DND-41 (cell line): ENCODE data around the gene MGAT5B.

Experiments
- ATAC-seq: fragments of 200-7000 bp; cut with Tn5 transposase; 3 replicates; pipeline ENCODE4 v1.9.1; 2021; ENCODE audit warnings: low read depth; ENCODE audit not compliant: insufficient read depth
- DNase-seq: peaks from one replicate; pipeline ENCODE4 v3.0.0-alpha.2; 2020
- H2AFZ ChIP-seq: 2 replicates; pipeline ENCODE4 v1.6.0; 2012; ENCODE audit warnings: low read depth, low read length
- H3K27ac ChIP-seq: 2 replicates; pipeline ENCODE4 v1.5.1; 2012; ENCODE audit warnings: low read length, inconsistent platforms
- H3K27me3 ChIP-seq: fragments of 200-600 bp; sonication (generic); 2 replicates; pipeline ENCODE4 v1.6.0; 2012; ENCODE audit warnings: low read length, mild to moderate bottlenecking, inconsistent platforms; ENCODE audit not compliant: insufficient read depth, poor library complexity
- H3K36me3 ChIP-seq: 2 replicates; pipeline ENCODE4 v1.5.1; 2012; ENCODE audit warnings: low read length, inconsistent platforms; ENCODE audit not compliant: insufficient read depth
- H3K4me1 ChIP-seq: 2 replicates; pipeline ENCODE4 v1.5.1; 2012; ENCODE audit warnings: mild to moderate bottlenecking, low read length; ENCODE audit not compliant: insufficient read depth
- H3K4me2 ChIP-seq: 2 replicates; pipeline ENCODE4 v1.6.0; 2012; ENCODE audit warnings: mild to moderate bottlenecking, moderate library complexity, low read length, inconsistent platforms; ENCODE audit not compliant: insufficient read depth
- H3K4me3 ChIP-seq, 2 experiments: fragments of 200-600 bp in 1 of 2; shearing (Covaris generic) in 1 of 2; 2 replicates each; pipeline ENCODE4 v1.5.1; 2012 to 2016; ENCODE audit warnings: inconsistent platforms in 2 of 2, low read length in 2 of 2, mild to moderate bottlenecking in 2 of 2, low read depth in 1 of 2, moderate library complexity in 1 of 2
- H3K79me2 ChIP-seq: 2 replicates; pipeline ENCODE4 v1.6.0; 2012; ENCODE audit warnings: low read length, inconsistent platforms; ENCODE audit not compliant: insufficient read depth
- H3K9ac ChIP-seq: 2 replicates; pipeline ENCODE4 v1.6.0; 2012; ENCODE audit warnings: low read depth, mild to moderate bottlenecking, inconsistent platforms, low read length, moderate library complexity
- H3K9me3 ChIP-seq: 2 replicates; pipeline ENCODE4 v1.5.1; 2012; ENCODE audit warnings: low read length, moderate library complexity, mild to moderate bottlenecking, inconsistent platforms; ENCODE audit not compliant: insufficient read depth, severe bottlenecking
- H4K20me1 ChIP-seq: 2 replicates; pipeline ENCODE4 v1.6.0; 2012; ENCODE audit warnings: low read length; ENCODE audit not compliant: insufficient read depth
- CTCF ChIP-seq: IDR thresholded peaks from 2 replicates; pipeline ENCODE4 v1.5.1; 2012; ENCODE audit warnings: borderline replicate concordance, low read length, moderate library complexity, mild to moderate bottlenecking; ENCODE audit not compliant: poor library complexity, severe bottlenecking; ENCODE audit errors: extremely low read depth
- EZH2 ChIP-seq: IDR thresholded peaks from 3 replicates; pipeline ENCODE4 v1.6.1; 2012; ENCODE audit warnings: borderline replicate concordance, low read depth, mild to moderate bottlenecking, moderate library complexity, low read length, inconsistent platforms; ENCODE audit not compliant: severe bottlenecking

Gene MGAT5B

GRCh38 chr17:76926237-76926866 is 58.1 kb downstream of the MGAT5B start:
- ATAC-seq (no peak), DNase-seq (no peak)
- Histone ChIP-seq H3K27ac (no peak overlapping the region), H3K4me1 (no peaks in the 10 kb centered on the region), H4K20me1 (peaks cover 7% of the 10 kb centered on the region; the same call in 1 of the 2 replicates), H3K4me2 (no peak overlapping the region), H2AFZ (no peak overlapping the region), H3K36me3 (no peaks in the 10 kb centered on the region), H3K27me3 (no peaks in the 10 kb centered on the region), H3K9ac (no peak overlapping the region), H3K4me3 (no peak overlapping the region), H3K79me2 (no peaks in the 10 kb centered on the region), H3K9me3 (no peaks in the 10 kb centered on the region)
- no peak for TF ChIP-seq CTCF
- no peak for TF ChIP-seq EZH2

GRCh38 chr17:76927577-76927976 is 59.4 kb downstream of the MGAT5B start:
- H3K36me3 ChIP-seq = no peaks in the 10 kb centered on the region
- H3K4me3 ChIP-seq = no peak overlapping the region
- DNase-seq (no peak), ATAC-seq (no peak)
- no peak overlapping the region for H3K27ac ChIP-seq
- no peaks in the 10 kb centered on the region for H3K9me3 ChIP-seq
- peaks cover 7% of the 10 kb centered on the region; the same call in 1 of the 2 replicates for H4K20me1 ChIP-seq
- no peaks in the 10 kb centered on the region for H3K4me1 ChIP-seq
- TF ChIP-seq EZH2 (no peak), CTCF (no peak)
- no peak overlapping the region for H3K4me2 ChIP-seq
- H3K27me3 ChIP-seq = no peaks in the 10 kb centered on the region
- no peak overlapping the region for H2AFZ ChIP-seq
- H3K79me2 ChIP-seq = no peaks in the 10 kb centered on the region
- H3K9ac ChIP-seq = no peak overlapping the region

- no peak for DNase-seq
These were observed 59.8 kb downstream of the MGAT5B start for GRCh38 chr17:76927982-76928381.

More at GRCh38 chr17:76927982-76928381, 59.8 kb downstream of the MGAT5B start:
- Histone ChIP-seq H3K4me3 (no peak overlapping the region), H3K9ac (no peak overlapping the region), H3K27me3 (no peaks in the 10 kb centered on the region), H3K36me3 (no peaks in the 10 kb centered on the region), H2AFZ (no peak overlapping the region), H3K27ac (no peak overlapping the region), H3K79me2 (no peaks in the 10 kb centered on the region), H3K4me1 (no peaks in the 10 kb centered on the region), H3K4me2 (no peak overlapping the region), H4K20me1 (peaks cover 7% of the 10 kb centered on the region; the same call in 1 of the 2 replicates), H3K9me3 (no peaks in the 10 kb centered on the region)
- TF ChIP-seq EZH2 (no peak), CTCF (no peak)
- ATAC-seq = no peak
